ENCODE data around the gene PEMT.
A peak's percentile ranks its signal among the peaks of the same experiment; 100 is the strongest.

PEMT gene

GRCh38 chr17:17511881-17512858 is 79.3 kb downstream of the PEMT start:
- Histone ChIP-seq H3K9ac (ENCODE audit: low read length) (no peak overlapping the region), H3K9me3 (ENCODE audit: control insufficient read depth, low read length) (no peaks in the 10 kb centered on the region), H3K4me3 (ENCODE audit: low read length) (no peak overlapping the region), H3K4me1 (ENCODE audit: control insufficient read depth, insufficient read depth, low read length) (peaks cover 28% of the 10 kb centered on the region), H3K36me3 (ENCODE audit: control insufficient read depth, insufficient read depth, low read length) (no peaks in the 10 kb centered on the region), H3K27me3 (ENCODE audit: control insufficient read depth, insufficient read depth, low read length) (no peaks in the 10 kb centered on the region)

- Histone ChIP-seq H3K9ac (ENCODE audit: low read length) (no peak overlapping the region), H3K36me3 (ENCODE audit: control insufficient read depth, insufficient read depth, low read length) (no peaks in the 10 kb centered on the region), H3K9me3 (ENCODE audit: control insufficient read depth, low read length) (no peaks in the 10 kb centered on the region), H3K27me3 (ENCODE audit: control insufficient read depth, insufficient read depth, low read length) (no peaks in the 10 kb centered on the region), H3K4me1 (ENCODE audit: control insufficient read depth, insufficient read depth, low read length) (peaks cover 29% of the 10 kb centered on the region), H3K4me3 (ENCODE audit: low read length) (no peak overlapping the region)
Measured at GRCh38 chr17:17511293-17511741, 80.2 kb downstream of the PEMT start.

GRCh38 chr17:17510456-17511292 is 80.8 kb downstream of the PEMT start:
- Histone ChIP-seq H3K27me3 (ENCODE audit: control insufficient read depth, insufficient read depth, low read length) (no peaks in the 10 kb centered on the region), H3K9me3 (ENCODE audit: control insufficient read depth, low read length) (no peaks in the 10 kb centered on the region), H3K4me3 (ENCODE audit: low read length) (no peak overlapping the region), H3K36me3 (ENCODE audit: control insufficient read depth, insufficient read depth, low read length) (no peaks in the 10 kb centered on the region), H3K9ac (ENCODE audit: low read length) (peak overlapping the region; percentile 1), H3K4me1 (ENCODE audit: control insufficient read depth, insufficient read depth, low read length) (peaks cover 35% of the 10 kb centered on the region)

GRCh38 chr17:17509601-17510425 is 81.7 kb downstream of the PEMT start:
- Histone ChIP-seq H3K9ac (ENCODE audit: low read length) (no peak overlapping the region), H3K27me3 (ENCODE audit: control insufficient read depth, insufficient read depth, low read length) (no peaks in the 10 kb centered on the region), H3K9me3 (ENCODE audit: control insufficient read depth, low read length) (no peaks in the 10 kb centered on the region), H3K4me1 (ENCODE audit: control insufficient read depth, insufficient read depth, low read length) (peaks cover 35% of the 10 kb centered on the region), H3K4me3 (ENCODE audit: low read length) (no peak overlapping the region), H3K36me3 (ENCODE audit: control insufficient read depth, insufficient read depth, low read length) (no peaks in the 10 kb centered on the region)

- Histone ChIP-seq H3K4me3 (ENCODE audit: low read length) (no peak overlapping the region), H3K9me3 (ENCODE audit: control insufficient read depth, low read length) (no peaks in the 10 kb centered on the region), H3K4me1 (ENCODE audit: control insufficient read depth, insufficient read depth, low read length) (peaks cover 35% of the 10 kb centered on the region), H3K27me3 (ENCODE audit: control insufficient read depth, insufficient read depth, low read length) (no peaks in the 10 kb centered on the region), H3K9ac (ENCODE audit: low read length) (no peak overlapping the region), H3K36me3 (ENCODE audit: control insufficient read depth, insufficient read depth, low read length) (no peaks in the 10 kb centered on the region)
Measured at GRCh38 chr17:17508646-17509591, 82.6 kb downstream of the PEMT start.

- no peak overlapping the region for H3K4me3 ChIP-seq (ENCODE audit: low read length)
- H3K9ac ChIP-seq (ENCODE audit: low read length): no peak overlapping the region
- H3K4me1 ChIP-seq (ENCODE audit: control insufficient read depth, insufficient read depth, low read length): peaks cover 35% of the 10 kb centered on the region
- no peaks in the 10 kb centered on the region for H3K9me3 ChIP-seq (ENCODE audit: control insufficient read depth, low read length)
- no peaks in the 10 kb centered on the region for H3K36me3 ChIP-seq (ENCODE audit: control insufficient read depth, insufficient read depth, low read length)
- H3K27me3 ChIP-seq (ENCODE audit: control insufficient read depth, insufficient read depth, low read length): no peaks in the 10 kb centered on the region
Measured at GRCh38 chr17:17508019-17508535, 83.4 kb downstream of the PEMT start.

GRCh38 chr17:17507465-17508011 is 84.0 kb downstream of the PEMT start:
- peaks cover 35% of the 10 kb centered on the region for H3K4me1 ChIP-seq (ENCODE audit: control insufficient read depth, insufficient read depth, low read length)
- H3K9me3 ChIP-seq (ENCODE audit: control insufficient read depth, low read length): no peaks in the 10 kb centered on the region
- no peak overlapping the region for H3K4me3 ChIP-seq (ENCODE audit: low read length)
- no peaks in the 10 kb centered on the region for H3K36me3 ChIP-seq (ENCODE audit: control insufficient read depth, insufficient read depth, low read length)
- no peaks in the 10 kb centered on the region for H3K27me3 ChIP-seq (ENCODE audit: control insufficient read depth, insufficient read depth, low read length)
- H3K9ac ChIP-seq (ENCODE audit: low read length): peak overlapping the region; percentile 59

GRCh38 chr17:17506893-17507464 is 84.5 kb downstream of the PEMT start:
- Histone ChIP-seq H3K36me3 (ENCODE audit: control insufficient read depth, insufficient read depth, low read length) (no peaks in the 10 kb centered on the region), H3K9me3 (ENCODE audit: control insufficient read depth, low read length) (no peaks in the 10 kb centered on the region), H3K27me3 (ENCODE audit: control insufficient read depth, insufficient read depth, low read length) (no peaks in the 10 kb centered on the region), H3K9ac (ENCODE audit: low read length) (peak overlapping the region; percentile 59), H3K4me3 (ENCODE audit: low read length) (no peak overlapping the region), H3K4me1 (ENCODE audit: control insufficient read depth, insufficient read depth, low read length) (peaks cover 30% of the 10 kb centered on the region)

- no peaks in the 10 kb centered on the region for H3K36me3 ChIP-seq (ENCODE audit: control insufficient read depth, insufficient read depth, low read length)
- H3K27me3 ChIP-seq (ENCODE audit: control insufficient read depth, insufficient read depth, low read length): no peaks in the 10 kb centered on the region
- H3K9ac ChIP-seq (ENCODE audit: low read length): peak overlapping the region; percentile 59
- no peak overlapping the region for H3K4me3 ChIP-seq (ENCODE audit: low read length)
- H3K9me3 ChIP-seq (ENCODE audit: control insufficient read depth, low read length): no peaks in the 10 kb centered on the region
- H3K4me1 ChIP-seq (ENCODE audit: control insufficient read depth, insufficient read depth, low read length): peaks cover 27% of the 10 kb centered on the region
Measured at GRCh38 chr17:17506181-17506741, 85.2 kb downstream of the PEMT start.

GRCh38 chr17:17505610-17506171 is 85.8 kb downstream of the PEMT start:
- Histone ChIP-seq H3K9ac (ENCODE audit: low read length) (no peak overlapping the region), H3K4me3 (ENCODE audit: low read length) (no peak overlapping the region), H3K27me3 (ENCODE audit: control insufficient read depth, insufficient read depth, low read length) (no peaks in the 10 kb centered on the region), H3K9me3 (ENCODE audit: control insufficient read depth, low read length) (no peaks in the 10 kb centered on the region), H3K4me1 (ENCODE audit: control insufficient read depth, insufficient read depth, low read length) (peaks cover 25% of the 10 kb centered on the region), H3K36me3 (ENCODE audit: control insufficient read depth, insufficient read depth, low read length) (no peaks in the 10 kb centered on the region)

Measured in mucosa of stomach (tissue), 1 donor.